Fibroblast of skin of back (primary cell): ENCODE results near the gene MYO18A.
"Not testable (repeated sequence)": the region's sequence is repeated elsewhere in the genome, so short reads cannot be mapped to it uniquely, and the experiment has no call there.

Source experiments
- DNase-seq: peaks from one replicate; pipeline ENCODE4 v3.0.0-alpha.2; 2013

The MYO18A gene

DNA sequence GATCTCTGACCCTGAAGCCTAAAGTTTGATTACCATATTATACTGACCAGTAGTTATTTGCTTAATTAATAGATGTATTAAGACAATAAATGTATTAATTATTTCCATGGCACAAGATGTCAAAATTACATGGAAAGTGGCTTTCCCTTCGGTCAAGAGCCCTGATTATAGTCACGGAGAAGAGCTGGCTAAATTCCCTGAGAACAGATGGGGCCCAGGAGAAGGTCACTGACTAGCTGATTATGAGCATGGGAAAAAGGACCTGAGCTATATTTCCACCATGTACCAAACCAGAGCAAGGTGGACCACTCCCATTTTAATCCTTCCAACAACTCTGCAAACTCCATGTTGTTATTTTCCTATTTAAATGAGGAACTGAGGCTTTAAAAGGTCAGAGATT lies 12.9 kb upstream of the MYO18A start:
- no peak for DNase-seq

DNA sequence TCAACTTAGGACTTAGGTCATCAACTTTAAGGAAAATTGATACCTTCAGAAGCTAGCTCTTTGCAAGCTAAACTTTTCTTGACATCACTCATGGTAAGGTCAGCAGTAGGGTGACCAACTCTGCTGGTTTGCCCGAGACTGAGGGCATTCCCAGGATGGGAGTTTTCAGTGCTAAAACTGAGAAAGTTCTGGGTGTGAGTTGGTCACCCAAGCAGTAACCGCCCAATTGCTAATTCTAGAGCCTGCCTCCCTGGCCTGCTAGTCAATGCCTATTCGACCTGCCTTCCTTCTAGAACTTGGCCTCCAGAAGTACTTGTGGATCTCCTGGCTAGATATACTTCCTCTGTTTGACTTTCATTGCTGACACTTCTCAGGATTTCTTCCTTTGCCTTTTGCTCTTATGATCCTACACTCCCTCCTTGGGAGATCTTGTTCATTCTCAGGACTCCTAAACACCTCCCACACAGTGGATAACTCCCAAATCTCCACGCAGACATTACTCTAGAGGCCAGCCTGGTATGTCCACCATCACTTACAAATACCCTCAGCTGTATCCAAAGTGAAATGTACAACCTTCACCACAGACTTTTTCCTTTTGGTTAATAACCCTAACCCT lies 10.5 kb upstream of the MYO18A start:
- no peak for DNase-seq

DNA sequence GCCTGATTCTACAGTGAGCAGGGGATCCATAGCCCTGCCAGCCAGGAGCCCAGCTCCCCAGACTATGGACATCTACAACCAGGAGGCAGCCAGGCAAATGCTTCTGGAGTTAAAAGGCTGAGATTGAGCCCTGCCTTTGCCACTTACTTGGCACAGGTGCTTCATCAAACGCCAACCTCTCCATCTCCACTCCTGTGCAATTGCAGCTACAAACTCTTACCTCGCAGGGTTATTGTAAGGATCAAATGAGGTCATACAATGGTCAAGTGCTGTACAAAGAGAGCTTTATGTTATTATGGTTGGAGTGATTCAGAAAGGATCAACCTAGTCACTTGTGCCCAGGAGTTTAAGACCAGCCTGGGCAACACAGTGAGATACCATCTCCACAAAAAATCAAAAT lies 9.8 kb upstream of the MYO18A start:
- DNase-seq: no peak

DNA sequence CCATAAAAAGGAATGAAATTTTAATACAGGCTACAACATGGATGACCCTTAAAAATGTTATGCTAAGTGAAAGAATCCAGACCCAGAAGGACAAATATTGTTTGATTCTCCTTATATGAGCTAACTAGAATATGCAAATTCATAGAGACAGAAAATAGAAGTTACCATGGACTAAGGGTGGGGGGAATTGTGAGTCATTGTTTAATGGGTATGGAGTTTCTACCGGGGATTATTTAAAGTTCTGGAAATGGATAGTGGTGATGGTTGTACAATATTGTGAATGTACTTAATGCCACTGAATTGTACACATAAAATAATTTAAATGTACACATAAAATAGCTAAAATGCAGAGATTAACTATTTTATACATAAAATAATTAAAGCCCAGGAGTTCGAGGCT lies 9.2 kb upstream of the MYO18A start:
- DNase-seq: no peak

DNA sequence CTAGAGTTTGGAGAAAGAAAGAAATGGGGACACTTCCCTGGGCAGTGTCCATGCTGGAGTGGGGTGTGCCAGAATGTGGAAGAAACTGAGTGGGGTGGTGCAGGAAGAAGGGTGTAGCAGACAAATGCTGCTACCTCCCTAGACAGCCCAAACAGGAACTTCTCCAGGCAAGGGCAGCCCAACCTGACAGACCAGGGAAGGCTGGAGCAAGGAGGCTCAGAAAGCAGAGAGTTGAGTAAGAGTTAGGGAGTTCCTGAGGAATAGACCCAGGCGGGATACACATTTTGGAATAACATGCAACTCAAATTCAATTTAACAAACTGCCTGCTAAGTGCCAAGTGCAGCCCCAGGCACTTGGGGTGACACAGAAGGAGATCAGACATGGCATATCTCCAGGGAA lies 1.0 kb upstream of the MYO18A start:
- DNase-seq: no peak

DNA sequence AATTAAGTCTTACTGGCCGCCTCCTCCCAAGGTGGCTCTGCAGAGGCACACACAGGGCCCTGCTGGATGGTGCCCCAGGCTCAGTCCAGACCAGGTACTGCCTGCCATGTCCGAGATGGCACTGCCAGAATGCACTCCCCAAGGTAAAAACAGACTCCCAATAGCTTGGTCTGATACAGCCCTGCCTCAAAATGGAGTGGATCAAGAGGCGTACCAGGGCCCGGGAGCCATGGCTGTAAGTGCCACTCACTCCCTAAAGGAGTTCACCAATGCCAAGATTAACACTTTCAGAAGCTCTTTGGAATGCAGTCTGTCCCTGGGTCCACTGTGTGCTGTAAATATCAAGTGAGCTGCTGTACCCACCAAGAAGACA lies 576 bp upstream of the MYO18A start:
- no peak for DNase-seq

DNA sequence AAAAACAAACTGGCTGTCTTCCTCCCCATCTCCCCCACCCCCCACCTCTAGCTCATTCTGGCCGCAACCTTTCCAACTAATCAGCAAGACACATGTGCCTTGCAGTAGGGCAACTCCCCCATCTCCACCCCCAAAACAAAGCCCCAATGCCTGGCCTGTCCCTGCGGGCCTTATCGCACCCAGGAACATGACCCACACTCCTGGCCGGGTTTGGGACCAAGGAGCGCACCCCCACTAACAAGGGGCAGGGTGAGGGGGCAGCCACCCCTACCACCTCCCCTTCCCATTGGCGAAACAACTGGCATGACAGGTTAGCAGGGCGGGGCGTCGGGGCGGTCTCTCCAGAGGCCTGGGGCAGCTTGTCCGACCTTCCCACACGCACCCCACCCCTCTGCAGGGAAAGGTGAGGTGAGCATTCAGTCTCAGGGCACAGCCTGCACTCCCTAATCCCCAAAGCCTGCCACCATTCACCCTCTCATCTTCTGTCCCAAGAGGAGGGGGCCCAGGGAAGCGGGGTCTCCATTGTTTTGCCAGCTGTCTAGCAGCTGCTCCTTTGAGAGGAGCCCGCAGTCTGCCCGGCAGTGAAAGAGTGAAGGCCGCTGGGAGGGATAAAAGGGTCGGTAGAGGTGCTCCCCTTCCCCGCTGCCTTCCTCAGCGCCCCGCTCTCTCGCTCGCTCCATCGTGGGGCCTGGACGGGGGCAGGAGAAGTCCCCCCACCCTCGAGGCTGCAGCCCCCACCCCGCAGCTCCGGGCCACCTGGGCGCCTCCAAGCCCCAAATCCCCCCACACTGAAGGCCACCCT lies 765 bp downstream of the MYO18A start:
- no peak for DNase-seq

DNA sequence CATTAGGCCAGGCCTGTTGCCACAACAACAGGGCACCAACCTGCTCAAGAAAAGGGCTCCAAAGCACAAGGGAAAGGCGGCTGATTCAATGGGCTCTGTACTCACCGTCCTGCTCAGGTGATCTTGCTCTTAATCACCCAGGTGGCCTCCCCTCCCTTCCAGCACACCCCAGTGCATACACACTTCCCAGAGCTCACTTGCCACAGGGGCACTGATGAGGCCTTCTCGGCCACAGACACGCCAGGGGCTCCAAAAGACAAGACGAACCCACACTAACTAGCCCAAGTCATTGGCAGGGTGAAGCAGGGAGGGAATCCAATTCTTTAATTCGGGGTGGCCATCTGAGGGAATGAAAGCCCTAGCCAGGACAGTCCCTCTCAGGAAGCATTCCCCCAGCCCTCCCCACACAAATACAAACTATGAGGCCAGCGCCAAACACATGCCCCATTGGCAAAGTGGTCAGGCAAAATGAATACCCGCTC lies 1.4 kb downstream of the MYO18A start:
- no peak for DNase-seq

DNA sequence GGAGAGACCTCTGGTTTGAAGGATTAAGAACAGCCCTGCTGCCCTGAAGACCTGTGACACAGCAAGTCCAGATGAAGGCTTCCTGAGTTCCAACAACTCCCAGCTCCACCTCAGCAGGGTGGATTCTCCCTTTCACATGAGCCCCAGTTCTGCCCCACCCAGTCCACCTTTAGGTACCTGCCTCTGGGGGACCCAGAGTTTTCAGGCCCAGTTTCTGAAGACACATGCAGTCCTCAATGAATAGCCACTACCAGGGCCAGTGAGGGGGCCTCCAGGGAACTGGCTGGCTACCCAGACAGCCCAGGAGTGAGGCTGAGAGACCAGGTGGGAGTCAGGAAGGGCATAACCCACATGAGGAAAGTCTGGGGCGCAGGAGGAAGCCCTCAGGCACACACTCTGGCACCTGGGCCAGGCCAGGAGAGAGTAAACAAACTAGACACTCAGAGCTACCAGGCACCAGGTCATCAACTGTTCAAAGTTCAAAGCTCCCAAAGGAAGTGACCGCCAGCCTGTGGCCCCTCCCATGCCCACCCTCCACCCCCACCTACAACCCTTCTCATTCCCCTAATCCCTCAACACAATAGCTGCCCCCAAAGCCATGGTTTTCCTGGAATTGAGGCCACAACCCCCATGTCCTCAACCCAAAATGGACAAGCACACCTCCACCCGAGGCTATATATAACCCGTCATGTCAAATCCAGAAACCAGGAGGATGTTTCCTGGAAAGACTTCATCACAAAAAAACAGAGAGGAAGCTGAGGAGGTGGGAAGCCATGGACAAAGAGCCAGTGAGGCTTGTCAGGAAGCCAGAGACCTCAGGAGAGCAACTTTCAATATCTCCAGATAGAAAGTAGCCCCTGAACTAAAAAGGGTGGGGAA lies 2.1 kb downstream of the MYO18A start:
- no peak for DNase-seq

DNA sequence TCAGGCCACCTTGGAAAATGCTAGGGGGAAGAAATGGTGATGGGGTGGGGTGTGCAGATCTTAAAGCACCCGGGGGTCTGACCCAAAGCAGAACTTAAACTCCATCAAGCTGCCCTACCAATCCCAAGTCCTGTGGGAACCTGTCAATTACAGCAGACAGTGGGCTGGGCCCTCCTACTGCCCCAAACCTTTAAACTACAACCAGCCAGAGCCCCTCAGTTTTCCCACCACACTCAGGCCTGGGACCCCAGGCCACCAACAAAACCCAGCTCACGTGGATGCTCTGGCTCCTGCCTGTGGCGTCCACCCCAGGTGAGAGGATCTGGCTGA lies 2.7 kb downstream of the MYO18A start:
- no peak for DNase-seq

DNA sequence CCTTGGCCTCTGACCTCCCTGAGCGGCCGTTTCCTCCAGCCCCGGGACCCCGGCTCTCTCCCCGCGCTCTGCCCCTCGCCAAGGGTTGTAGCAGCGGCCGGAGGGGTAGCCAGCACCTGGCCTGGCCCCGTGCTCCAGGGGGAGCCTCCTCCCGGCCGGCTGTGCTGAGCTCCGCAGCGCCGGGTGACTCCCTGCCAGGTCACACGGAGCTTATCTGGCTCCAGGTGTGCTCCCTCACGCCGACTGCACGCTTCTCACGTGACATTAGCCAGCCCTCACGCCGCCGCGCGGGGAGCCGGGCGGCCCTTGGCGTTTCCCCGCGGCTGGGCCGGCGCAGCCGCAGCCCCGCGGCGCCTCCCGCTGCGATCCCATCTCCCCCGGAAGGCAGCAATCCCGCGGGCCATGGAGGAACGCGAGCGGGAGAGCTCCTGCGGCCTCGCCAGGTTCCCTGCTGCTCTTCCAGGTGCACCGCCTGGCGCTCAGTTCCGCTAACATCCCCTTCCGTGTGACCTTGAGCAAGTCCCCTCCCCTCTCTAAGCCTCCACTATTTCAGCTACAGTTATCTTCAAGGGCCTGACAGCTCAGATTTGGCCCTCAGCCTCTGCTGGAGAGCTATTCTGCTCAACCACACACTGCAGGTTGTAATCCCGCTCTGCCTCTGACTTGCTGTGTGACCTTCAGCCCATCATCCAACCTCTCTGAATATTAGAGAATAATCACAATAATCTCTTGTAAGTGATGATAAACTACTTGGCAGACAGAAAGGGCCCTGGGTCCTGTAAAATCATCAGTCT lies 3.4 kb downstream of the MYO18A start:
- DNase-seq: no peak

DNA sequence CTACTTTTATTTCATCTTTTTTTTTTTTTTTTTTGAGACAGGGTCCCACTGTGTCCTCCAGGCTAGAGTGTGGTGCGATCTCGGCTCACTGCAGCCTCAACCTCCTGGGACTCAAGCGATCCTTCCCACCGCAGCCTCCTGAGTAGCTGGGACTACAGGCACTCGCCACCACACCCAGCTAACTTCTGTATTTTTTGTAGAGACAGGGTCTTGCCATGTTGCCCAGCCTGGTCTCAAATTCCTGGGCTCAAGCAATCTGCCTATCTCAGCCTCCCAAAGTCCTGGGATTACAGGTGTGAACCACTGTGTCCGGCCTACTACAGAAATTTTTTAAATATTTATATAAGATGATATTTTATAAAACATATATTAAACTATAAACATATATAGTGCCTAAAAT lies 4.8 kb downstream of the MYO18A start:
- DNase-seq: no peak

DNA sequence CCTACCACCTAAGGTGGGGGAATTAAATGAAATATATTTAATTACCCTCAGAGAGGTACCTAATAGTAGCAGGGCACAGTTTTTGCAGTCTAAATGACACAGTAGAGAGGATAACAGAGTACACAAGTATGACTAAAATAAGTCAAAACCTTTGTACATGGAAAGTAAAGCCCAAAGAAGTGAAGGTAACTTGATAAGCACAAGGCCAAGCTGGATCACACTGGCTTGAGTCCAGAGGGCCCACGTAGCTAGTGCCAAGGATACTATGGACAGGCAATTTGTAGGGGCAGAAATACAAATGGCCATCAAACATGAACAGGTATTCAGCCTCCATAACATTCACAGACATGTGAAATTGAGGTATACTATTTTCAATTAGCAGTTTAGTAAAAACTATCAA lies 7.6 kb downstream of the MYO18A start:
- DNase-seq: no peak

DNA sequence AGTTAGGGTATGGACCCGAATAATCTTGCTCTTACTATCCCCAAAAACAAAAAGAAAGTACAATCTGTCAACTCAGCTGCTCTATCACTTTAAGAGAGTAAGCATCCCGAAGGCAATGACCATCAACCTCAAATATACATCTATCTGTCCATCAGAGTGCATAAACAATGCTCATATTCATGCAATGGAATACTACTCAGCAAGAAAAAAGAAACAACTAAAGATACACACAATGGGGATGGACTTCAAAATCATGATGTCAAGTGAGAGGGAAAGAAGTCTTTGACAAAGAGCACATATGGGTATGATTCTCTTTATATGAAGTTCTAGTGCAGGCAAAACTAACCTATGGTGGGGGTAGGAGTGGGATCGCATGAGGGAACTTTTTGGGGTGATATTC lies 9.5 kb downstream of the MYO18A start:
- no peak for DNase-seq

DNA sequence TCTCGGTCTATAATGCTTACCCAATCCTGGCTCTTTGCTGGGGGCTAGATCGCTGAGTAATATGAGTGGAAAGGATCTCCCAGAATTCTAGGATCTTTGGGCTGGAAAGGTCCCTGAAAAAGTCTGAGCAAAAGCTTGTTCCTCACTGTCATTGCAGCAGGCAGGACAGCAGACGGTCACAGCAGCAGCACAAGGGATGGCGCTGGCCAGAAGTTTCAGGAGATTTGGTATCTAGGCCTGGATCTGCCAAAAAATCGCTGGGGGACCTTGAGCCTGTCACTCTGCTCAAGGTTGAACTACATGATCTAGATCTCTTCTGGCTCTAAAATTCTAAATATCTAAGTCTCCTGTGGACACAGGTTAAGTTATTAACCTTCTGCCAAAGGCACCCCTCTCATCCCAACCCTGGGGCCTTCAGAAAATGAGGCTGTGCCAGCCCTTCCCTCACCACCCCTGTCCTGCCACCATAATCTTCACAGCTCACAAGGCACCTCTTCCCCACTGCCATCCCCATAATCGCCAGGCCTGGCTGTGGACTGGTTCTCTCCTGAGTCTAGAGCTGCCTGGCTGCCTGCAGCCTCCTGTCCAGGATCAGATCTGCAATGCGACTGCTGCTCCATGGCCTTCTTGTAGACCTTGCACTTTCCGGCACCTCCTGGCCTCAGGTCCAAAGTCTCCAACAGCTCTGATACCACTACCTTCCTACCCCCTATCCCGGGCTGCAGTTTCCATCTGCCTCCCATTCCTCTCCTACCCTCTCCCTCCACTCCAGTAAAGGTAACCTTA lies 10.2 kb downstream of the MYO18A start:
- DNase-seq: no peak

DNA sequence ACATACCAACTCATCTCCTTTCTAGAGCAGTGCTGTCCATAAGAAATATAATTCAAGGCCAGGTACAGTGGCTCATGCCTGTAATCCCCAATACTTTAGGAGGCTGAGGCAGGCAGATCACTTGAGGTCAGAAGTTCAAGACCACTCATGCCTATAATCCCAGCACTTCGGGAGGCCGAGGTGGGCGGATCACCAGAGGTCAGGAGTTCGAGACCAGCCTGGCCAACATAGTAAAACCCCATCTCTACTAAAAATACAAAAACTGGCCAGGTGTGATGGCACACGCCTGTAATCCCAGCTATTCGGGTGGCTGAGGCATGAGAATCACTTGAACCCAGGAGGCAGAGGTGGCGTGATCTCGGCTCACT lies 11.5 kb downstream of the MYO18A start:
- not testable (repeated sequence) for DNase-seq

DNA sequence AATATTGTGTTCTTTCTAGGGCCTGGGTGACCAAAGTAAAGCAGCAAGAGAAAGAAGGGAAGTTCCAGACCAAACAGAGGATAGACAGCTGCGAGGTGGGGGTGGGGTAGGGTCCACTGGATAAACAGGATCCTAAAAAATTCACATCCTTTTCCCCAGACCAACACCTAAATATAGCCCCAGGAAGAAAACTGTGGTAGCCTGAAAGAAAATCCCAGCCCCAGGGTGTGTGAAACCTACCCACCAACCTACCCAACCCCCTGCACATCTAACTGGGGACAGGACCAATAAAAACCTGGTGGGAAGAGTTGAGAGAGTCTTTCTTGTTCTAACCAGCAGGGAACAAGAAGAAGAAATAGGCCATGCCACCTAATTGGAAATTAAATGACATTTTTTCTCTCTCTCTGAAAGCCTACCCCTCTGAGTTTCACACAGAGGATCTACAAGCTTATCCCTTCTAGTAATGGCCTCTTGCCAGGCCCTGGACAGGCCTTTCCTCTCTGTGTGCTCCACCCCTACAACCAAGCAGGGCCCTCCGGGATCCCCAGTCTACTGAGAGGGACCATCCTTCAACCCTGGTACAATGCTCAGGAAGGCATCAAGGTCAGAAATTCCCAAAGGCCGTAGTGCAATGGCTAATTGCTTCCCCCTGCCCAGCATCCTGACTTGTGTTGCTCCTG lies 12.0 kb downstream of the MYO18A start:
- no peak for DNase-seq

DNA sequence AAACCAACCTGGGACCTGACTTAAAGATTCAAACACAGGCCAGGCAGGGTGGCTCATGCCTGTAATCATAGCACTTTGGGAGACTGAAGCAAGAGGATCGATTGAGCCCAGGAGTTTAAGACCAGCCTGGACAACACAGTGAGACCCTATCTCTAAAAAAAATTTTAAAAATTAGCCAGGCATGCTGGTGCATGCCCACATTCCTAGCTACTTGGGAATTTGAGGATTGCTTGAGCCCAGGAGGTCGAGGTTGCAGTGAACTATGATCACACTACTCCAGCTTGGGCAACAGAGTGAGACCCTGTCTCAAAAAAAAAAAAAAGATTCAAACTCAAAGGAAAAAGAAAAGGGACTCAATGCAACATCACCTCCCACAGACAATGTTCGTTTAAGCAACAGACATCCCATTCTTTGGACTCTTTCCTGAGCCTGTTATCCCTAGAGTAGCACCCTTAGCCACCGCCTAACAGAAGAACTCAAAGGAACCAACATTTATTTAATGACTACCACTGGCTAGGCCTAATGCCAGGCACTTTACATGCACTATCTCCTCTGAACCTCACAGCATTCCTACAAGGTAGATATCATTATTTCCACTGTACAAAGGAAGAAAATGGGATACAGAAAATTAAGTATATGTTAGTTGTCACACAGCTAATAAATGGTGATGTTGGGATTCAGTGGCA lies 12.7 kb downstream of the MYO18A start:
- DNase-seq: no peak

DNA sequence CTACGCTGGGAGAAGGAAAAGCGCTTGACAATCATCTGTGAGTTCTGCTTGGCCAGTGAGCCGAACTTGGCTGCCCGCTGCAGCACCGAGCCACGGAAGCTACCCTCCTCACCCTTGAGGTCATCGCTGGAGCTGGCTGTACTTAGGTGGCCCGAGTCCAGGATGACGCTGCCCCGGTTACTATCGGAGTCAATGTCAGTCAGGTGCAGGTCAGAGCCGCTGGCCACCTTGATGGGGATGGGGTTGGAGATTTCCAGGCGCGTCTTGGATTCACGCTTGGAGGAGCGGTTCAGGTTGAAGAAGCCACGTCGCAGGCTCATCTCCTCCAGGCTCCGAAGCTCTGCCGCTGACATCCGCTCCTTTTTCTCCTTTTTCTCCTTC lies 13.7 kb downstream of the MYO18A start:
- DNase-seq: no peak

DNA sequence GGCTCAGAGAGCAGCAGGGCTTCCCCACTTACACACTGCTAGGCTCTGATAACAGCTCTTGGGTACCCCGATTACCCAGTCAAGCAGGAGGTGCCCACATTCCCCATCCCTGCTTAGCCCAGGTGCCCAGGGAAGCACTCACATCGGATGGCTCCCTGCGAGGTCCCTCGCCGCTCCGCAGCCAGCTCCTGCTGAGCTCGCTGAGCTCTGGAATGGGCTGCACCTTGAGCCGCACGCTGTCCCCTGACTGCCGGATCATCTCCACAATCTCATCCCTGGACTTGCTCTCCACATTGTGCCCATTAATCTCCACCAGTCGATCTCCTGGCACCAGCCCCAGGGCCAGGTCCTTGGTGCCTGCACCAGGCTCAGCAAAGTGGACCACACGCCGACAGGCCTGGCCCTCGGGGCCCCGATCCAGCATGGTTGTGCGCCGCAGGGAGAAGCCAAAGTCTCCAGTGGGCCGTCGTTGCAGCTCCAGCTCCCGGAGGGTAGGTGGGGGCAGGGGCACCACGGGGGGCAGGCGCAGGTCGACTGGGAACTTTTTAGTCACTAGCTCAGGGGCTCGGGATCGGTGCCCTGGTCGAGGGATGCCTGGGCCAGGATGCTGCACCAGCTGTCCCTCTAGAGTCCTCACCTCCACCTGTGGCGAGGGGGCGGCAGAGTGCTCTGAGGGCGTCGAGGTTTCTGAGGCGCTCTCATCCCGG lies 14.2 kb downstream of the MYO18A start:
- no peak for DNase-seq
